IMR-90 (cell line): ENCODE measurements around the gene LONP2.

Source experiments
- BHLHE40 ChIP-seq: fragments of 150-350 bp; IDR thresholded peaks from 2 replicates; pipeline ENCODE4 v1.6.1; 2016; ENCODE audit warnings: mild to moderate bottlenecking, low read depth, low read length
- CHD1 ChIP-seq: IDR thresholded peaks from 2 replicates; pipeline ENCODE4 v1.6.1; 2012; ENCODE audit warnings: low read depth, low read length, improper control_type of control experiment
- FOS ChIP-seq: fragments of 150-350 bp; IDR thresholded peaks from 2 replicates; pipeline ENCODE4 v1.6.1; 2016; ENCODE audit warnings: low read depth, low read length
- MXI1 ChIP-seq: IDR thresholded peaks from 2 replicates; pipeline ENCODE4 v1.6.1; 2012; ENCODE audit warnings: low read depth, mild to moderate bottlenecking, low read length, moderate library complexity, borderline replicate concordance
- NFE2L2 ChIP-seq: fragments of 150-350 bp; IDR thresholded peaks from 2 replicates; pipeline ENCODE4 v1.6.1; 2016; ENCODE audit warnings: low read depth, mild to moderate bottlenecking, low read length
- POLR2A ChIP-seq: IDR thresholded peaks from 2 replicates; pipeline ENCODE4 v1.6.1; 2012; ENCODE audit warnings: mild to moderate bottlenecking, low read depth, low read length
- SMC3 ChIP-seq: fragments of 150-350 bp; IDR thresholded peaks from 2 replicates; pipeline ENCODE4 v1.6.1; 2016; ENCODE audit warnings: low read depth, mild to moderate bottlenecking, antibody characterized with exemption, low read length, moderate library complexity
- USF2 ChIP-seq: fragments of 150-350 bp; IDR thresholded peaks from 2 replicates; pipeline ENCODE4 v1.6.1; 2017; ENCODE audit warnings: mild to moderate bottlenecking, antibody characterized with exemption, low read length, low read depth
- TF ChIP-seq, protein P1 (sequence below): conservative IDR thresholded peaks from 2 replicates; pipeline ENCODE4 v1.5.1; 2012; ENCODE audit warnings: mild to moderate bottlenecking, low read depth, low read length, improper control_type of control experiment

DNA sequence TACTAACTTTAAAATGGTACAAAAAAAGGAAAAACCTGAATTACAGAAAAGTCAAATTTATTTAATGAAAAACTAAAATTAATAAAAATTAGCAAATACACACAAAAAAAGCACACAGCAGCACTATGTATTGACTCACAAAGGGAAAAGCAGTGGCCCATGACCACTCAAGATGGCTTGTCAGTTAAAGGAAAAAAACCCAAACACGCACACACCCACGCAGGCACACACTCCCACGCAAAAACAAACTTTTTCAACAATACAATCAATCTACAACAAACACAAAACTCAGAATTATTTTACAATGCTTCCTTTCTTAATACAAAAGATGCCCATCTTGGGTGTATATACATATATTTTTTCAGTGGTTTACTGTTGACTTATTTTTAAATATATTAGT, 116.9 kb downstream of the LONP2 start:
- TF ChIP-seq, protein P1, sequence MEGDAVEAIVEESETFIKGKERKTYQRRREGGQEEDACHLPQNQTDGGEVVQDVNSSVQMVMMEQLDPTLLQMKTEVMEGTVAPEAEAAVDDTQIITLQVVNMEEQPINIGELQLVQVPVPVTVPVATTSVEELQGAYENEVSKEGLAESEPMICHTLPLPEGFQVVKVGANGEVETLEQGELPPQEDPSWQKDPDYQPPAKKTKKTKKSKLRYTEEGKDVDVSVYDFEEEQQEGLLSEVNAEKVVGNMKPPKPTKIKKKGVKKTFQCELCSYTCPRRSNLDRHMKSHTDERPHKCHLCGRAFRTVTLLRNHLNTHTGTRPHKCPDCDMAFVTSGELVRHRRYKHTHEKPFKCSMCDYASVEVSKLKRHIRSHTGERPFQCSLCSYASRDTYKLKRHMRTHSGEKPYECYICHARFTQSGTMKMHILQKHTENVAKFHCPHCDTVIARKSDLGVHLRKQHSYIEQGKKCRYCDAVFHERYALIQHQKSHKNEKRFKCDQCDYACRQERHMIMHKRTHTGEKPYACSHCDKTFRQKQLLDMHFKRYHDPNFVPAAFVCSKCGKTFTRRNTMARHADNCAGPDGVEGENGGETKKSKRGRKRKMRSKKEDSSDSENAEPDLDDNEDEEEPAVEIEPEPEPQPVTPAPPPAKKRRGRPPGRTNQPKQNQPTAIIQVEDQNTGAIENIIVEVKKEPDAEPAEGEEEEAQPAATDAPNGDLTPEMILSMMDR = no peak
- TF ChIP-seq POLR2A (no peak), SMC3 (no peak), MXI1 (no peak), NFE2L2 (no peak), BHLHE40 (no peak), FOS (no peak), USF2 (no peak), CHD1 (no peak)
